ENCODE measurements around the gene ITGAE.
"Not testable (repeated sequence)": the region's sequence is repeated elsewhere in the genome, so short reads cannot be mapped to it uniquely, and the experiment has no call there.

Gene ITGAE

GRCh38 chr17:3728099-3728498 is 72.9 kb downstream of the ITGAE start:
- not testable (repeated sequence) for DNase-seq

- DNase-seq = no peak
Measured at GRCh38 chr17:3727041-3727440, 73.9 kb downstream of the ITGAE start.

GRCh38 chr17:3724378-3725077 is 76.5 kb downstream of the ITGAE start:
- no peak for DNase-seq

DNA sequence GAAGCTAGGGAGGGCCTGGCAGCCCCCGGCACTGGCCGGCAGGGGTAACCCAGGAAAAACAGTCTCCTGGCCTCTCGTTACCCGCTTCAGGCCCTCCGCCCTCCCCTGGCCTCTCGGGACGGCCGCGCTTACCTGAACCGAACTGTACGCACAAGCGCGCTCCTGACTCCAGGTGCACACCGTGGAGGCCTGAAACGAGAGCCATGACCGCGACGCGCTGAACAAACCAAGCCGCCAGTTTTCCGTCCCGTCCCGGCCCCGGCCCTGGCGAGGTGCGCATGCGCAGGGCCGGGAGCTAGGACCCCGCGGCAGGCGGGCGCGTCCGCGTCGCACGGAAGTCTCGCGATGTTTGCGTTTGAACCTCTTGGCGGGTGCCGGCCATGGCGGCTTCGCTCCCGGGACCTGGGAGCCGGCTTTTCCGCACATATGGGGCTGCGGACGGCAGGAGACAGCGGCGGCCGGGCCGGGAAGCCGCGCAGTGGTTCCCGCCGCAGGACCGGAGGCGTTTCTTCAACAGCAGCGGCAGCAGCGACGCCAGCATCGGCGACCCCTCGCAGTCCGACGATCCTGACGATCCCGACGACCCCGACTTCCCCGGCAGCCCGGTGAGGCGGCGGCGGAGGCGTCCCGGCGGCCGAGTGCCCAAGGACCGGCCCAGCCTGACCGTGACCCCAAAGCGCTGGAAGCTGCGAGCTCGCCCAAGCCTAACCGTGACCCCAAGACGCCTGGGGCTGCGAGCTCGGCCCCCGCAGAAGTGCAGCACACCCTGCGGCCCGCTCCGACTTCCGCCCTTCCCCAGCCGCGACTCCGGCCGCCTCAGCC is 77.2 kb downstream of the ITGAE start, which contains the start of gene HASPIN:
HASPIN (plus strand) TSS at position 348 of the 822 bp plus-strand sequence; CDS start at position 381, 33 bp downstream.
- DNase-seq = peak; percentile 96

- no peak for DNase-seq
Measured at GRCh38 chr17:3723188-3723555, 77.8 kb downstream of the ITGAE start.

DNA sequence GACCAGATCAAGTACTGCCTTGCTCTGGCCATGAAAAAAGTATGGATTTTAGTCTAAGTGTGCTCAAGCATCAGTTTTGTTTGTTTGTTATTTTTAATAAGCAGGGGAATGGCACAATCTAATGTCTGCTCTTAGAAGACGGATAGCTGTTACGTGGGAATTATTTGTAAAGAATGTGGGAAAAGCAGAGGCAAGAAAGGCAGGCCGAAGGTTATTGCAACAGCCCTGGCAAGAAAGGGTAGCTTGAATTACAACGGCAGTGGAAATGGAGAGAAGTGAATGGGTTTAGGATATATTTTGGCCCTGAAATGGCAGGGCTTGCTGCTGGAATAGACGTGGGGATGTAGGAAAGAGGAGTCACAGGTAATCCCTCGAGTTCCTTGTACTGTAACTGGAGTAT is 78.3 kb downstream of the ITGAE start:
- DNase-seq = no peak

- DNase-seq = no peak
Measured at GRCh38 chr17:3719265-3719664, 81.7 kb downstream of the ITGAE start.

GRCh38 chr17:3718201-3718600 is 82.8 kb downstream of the ITGAE start:
- DNase-seq = no peak

DNA sequence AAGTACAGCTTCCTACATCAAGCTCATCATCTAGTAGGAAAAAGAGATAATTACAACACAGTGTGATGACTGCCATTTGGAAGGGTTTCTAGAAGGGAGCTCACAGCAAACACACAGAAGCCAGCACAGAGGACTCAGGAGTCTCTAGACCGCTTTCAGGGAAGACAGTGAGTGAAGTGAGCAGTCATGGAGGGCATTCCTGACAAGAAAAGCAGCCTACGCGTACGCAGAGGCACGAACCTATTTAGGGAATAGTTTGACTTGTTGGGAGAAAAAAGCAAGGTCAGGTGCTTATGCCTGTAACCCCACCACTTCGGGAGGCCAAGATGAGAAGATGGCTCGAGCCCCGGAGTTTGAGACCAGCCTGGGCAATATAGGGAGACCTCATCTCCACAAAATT is 85.7 kb downstream of the ITGAE start:
- DNase-seq = no peak

DNA sequence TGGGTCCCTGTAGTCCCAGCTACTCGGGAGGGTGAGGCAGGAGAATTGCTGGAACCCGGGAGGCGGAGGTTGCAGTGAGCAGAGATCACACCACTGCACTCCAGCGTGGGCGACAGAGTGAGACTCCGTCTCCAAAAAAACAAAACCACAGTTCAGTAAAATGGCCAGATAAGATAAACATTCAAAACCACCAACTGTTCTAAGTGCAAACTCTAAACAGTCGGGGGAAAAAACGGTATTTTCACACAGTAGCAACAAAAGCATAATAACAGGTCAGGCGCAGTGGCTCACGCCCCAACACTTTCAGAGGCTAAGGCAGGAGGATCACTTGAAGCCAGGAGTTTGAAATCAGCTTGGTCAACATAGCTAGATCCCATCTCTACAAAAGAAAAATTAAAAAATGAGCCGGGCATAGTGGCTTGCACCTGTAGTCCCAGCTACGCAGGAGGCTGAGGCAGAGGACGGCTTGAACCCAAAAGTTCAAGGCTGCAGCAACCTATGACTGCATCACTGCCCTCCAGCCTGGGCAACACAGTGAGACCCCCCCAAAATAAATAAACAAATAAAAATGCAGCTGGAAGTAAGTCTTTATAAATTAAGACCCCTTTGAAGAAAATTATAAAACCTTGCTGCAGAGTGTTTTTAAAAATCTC is 88.1 kb downstream of the ITGAE start:
- DNase-seq = no peak

GRCh38 chr17:3710951-3711383 is 90.0 kb downstream of the ITGAE start:
- DNase-seq = peak; percentile 50

DNA sequence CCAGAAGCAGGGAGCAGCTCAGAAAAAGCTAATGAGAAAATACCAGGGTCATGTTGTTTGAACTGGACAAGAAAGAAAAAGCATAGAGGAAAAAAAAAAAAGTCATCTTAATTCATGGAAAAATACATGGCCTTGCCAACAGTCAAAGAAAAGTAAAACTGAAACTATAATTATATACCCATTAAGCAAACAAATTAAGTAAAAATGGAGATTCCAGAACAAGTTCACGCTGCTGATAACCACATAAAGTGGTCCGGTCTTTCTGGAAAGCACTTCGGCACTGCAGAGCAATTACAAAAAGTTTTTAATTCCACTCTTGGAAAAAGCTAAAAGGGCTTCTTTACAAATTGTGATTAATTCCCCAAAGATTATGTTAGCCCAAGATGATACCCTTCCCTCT is 92.6 kb downstream of the ITGAE start:
- no peak for DNase-seq

DNA sequence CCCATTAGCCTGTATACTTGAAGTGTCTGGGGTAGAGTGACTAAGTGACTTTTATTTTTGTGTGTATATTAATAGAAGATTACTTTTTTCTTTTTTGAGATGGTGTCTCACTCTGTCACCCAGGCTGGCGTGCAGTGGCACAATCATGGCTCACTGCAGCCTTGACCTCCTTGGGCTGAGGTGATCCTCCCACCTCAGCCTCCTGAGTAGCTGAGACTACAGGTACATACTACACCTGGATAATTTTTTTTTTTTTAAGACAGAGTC is 95.3 kb downstream of the ITGAE start:
- not testable (repeated sequence) for DNase-seq

- no peak for DNase-seq
Measured at GRCh38 chr17:3704931-3705717, 95.9 kb downstream of the ITGAE start.

- not testable (repeated sequence) for DNase-seq
Measured at GRCh38 chr17:3702041-3702539, 98.9 kb downstream of the ITGAE start.

GRCh38 chr17:3699951-3700350 is 101.0 kb downstream of the ITGAE start:
- no peak for DNase-seq

DNA sequence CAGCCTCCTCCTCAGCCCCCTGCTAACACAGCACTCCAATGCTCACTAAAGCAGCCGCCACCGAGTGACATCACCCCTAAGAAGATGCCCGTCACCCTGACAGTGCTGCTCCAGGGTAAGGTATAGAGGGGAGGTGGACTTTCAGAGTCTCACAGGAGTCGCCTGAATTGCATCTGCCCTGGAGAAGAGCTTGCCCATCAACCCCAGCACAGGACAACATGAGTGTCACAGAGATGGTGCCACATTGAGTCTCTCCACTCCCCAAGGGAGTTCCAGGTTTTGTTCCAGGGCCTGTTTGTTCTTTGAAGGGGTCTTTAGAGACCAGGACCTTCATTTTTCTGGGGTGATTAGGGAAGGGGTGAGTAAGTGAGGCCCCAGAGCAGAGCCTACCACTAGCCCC is 102.8 kb downstream of the ITGAE start:
- DNase-seq = no peak

GRCh38 chr17:3697103-3697476 is 103.9 kb downstream of the ITGAE start:
- no peak for DNase-seq

- peak; percentile 65 for DNase-seq
Measured at GRCh38 chr17:3695723-3696411, 105.1 kb downstream of the ITGAE start, which contains the start of gene P2RX5. Gene P2RX5, minus strand, starts transcription at chr17:3696155. Its CDS starts 150 bp downstream, at chr17:3696005.

- no peak for DNase-seq
Measured at GRCh38 chr17:3695129-3695722, 105.8 kb downstream of the ITGAE start.

DNA sequence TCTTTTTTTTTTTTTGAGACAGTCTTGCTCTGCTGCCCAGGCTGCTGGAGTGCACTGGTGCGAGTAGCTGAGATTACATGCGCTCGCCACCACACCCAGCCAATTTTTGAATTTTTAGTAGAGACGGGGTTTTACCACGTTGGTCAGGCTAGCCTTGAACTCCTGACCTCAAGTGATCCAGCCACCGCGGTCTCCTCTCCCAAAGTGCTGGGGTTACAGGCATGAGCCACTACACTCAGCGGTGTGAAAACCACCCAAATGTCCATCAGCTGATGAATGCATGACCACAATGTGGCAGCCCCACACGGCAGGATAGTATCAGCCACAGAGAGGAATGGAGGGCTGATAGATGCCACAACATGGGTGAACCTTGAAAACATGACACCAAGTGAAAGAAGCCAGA is 107.2 kb downstream of the ITGAE start:
- DNase-seq = peak; percentile 69

DNA sequence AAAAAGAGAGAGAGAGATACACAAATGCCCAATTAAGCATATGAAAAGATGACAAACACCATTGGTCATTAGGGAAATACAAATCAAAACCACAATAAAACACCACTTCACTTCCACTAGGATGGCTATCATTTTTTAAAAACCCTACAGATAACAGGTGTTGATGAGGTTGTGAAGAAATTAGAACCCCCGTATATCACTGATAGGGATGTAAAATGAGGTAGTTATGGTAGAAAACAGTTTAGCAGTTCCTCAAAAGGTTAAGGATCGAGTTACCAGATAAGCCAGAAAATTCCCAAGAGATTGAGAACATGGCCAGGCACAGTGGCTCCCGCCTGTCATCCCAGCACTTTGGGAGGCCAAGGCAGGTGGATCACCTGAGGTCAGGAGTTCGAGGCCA is 107.8 kb downstream of the ITGAE start:
- DNase-seq = no peak
